GM20000 (cell line): ENCODE measurements around the gene UBB.
A peak's percentile ranks its signal among the peaks of the same experiment; 100 is the strongest.

Experiments used
- DNase-seq: peaks from one replicate; pipeline ENCODE4 v3.0.0; 2012; ENCODE audit warnings: low spot score
- CTCF ChIP-seq: IDR thresholded peaks from 2 replicates; pipeline ENCODE4 v1.5.1; 2012; ENCODE audit warnings: mild to moderate bottlenecking, control low read depth; ENCODE audit errors: extremely low read depth, missing control alignments

UBB gene

GRCh38 chr17:16354585-16354984 is 26.3 kb upstream of the UBB start:
- TF ChIP-seq CTCF, result no peak
- DNase-seq, result no peak

GRCh38 chr17:16358394-16358793 is 22.5 kb upstream of the UBB start:
- no peak for TF ChIP-seq CTCF
- no peak for DNase-seq

GRCh38 chr17:16361874-16362273 is 19.0 kb upstream of the UBB start:
- no peak for TF ChIP-seq CTCF
- no peak for DNase-seq

GRCh38 chr17:16363749-16364536 is 16.9 kb upstream of the UBB start:
- peak; percentile 79 for DNase-seq
- peak; percentile 90 for TF ChIP-seq CTCF

GRCh38 chr17:16364625-16365024 is 16.3 kb upstream of the UBB start:
- TF ChIP-seq CTCF, result no peak
- DNase-seq, result no peak

- TF ChIP-seq CTCF, result no peak
- no peak for DNase-seq
Observed at GRCh38 chr17:16371742-16372141, 9.1 kb upstream of the UBB start.

GRCh38 chr17:16374146-16374938 is 6.5 kb upstream of the UBB start:
- no peak for TF ChIP-seq CTCF

More at GRCh38 chr17:16374146-16374938, 6.5 kb upstream of the UBB start:
- DNase-seq, result no peak
